Upper lobe of right lung (tissue), 1 donor: ENCODE data around the gene PCNX2. TPM values are rescaled to one million over a fixed set of nuclear protein-coding genes. Genes with fewer than 3 reads are reported as not detected.

ENCODE experiments used
- ATAC-seq: fragments of 200-7000 bp; cut with Tn5 transposase; one replicate; pipeline ENCODE4 v1.9.1; 2020; ENCODE audit warnings: mild to moderate bottlenecking, moderate library complexity
- DNase-seq: peaks from one replicate; pipeline ENCODE4 v3.0.0-alpha.2; 2020
- H3K27ac ChIP-seq: fragments of 200-600 bp; one replicate; pipeline ENCODE4 v1.8.0; 2022
- H3K27me3 ChIP-seq: fragments of 200-600 bp; one replicate; pipeline ENCODE4 v1.8.0; 2022; ENCODE audit warnings: mild to moderate bottlenecking
- H3K36me3 ChIP-seq: fragments of 200-600 bp; one replicate; pipeline ENCODE4 v1.8.0; 2022
- H3K4me1 ChIP-seq: fragments of 200-600 bp; one replicate; pipeline ENCODE4 v1.8.0; 2022
- H3K4me3 ChIP-seq: fragments of 200-600 bp; one replicate; pipeline ENCODE4 v1.8.0; 2022; ENCODE audit warnings: mild to moderate bottlenecking
- H3K9me3 ChIP-seq: fragments of 200-600 bp; one replicate; pipeline ENCODE4 v1.8.0; 2022
- intact Hi-C: fragments of 100-400 bp; cut with DNase I; formaldehyde crosslinking; loops from one replicate; pipeline ENCODE4 v1.11.0; 2022
- total RNA-seq: library from RNA; stranded (reverse); fragmentation: NEBNext Ultra II Directional; extraction: Animal tissue kit (Norgen Biotek cat#: 25700); gene quantifications from one replicate; pipeline ENCODE4 v1.2.1, GENCODE V29; 2021
- TF ChIP-seq, protein P1 (sequence below): fragments of 200-600 bp; IDR thresholded peaks from one replicate; pipeline ENCODE4 v1.8.0; 2022; ENCODE audit warnings: antibody characterized with exemption
- donor health status: DM: no; HTN: yes; CAD: no; lungs with severe emphysema.

The PCNX2 gene
- total RNA-seq, 1 donor from 2014 or later = 6.8 TPM

DNA sequence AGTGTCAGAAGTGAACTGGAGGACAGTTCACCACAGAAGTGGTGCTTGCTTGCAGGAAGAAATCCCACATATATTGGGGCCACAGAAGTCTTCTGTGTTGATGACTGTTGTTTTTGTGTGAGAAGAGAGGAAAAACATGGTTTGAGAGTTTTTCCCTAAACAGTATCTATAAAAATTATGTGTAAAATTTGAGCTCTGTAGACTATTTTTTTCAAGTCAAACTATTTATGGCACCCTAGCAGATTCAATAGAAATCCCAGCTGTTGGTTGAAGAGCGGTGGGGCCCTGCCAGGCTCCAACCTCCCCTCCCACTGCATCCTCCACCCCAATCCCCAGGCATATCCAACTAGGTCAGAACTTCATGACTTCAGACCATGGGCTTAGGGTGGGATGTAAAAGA is 283.5 kb downstream of the PCNX2 start:
- no peaks in the 10 kb centered on the region for H3K4me1 ChIP-seq
- DNase-seq (no peak), ATAC-seq (no peak)
- H3K36me3 ChIP-seq = no peaks in the 10 kb centered on the region
- H3K4me3 ChIP-seq = no peak overlapping the region
- no peaks in the 10 kb centered on the region for H3K27me3 ChIP-seq
- TF ChIP-seq, protein P1, sequence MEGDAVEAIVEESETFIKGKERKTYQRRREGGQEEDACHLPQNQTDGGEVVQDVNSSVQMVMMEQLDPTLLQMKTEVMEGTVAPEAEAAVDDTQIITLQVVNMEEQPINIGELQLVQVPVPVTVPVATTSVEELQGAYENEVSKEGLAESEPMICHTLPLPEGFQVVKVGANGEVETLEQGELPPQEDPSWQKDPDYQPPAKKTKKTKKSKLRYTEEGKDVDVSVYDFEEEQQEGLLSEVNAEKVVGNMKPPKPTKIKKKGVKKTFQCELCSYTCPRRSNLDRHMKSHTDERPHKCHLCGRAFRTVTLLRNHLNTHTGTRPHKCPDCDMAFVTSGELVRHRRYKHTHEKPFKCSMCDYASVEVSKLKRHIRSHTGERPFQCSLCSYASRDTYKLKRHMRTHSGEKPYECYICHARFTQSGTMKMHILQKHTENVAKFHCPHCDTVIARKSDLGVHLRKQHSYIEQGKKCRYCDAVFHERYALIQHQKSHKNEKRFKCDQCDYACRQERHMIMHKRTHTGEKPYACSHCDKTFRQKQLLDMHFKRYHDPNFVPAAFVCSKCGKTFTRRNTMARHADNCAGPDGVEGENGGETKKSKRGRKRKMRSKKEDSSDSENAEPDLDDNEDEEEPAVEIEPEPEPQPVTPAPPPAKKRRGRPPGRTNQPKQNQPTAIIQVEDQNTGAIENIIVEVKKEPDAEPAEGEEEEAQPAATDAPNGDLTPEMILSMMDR = no peak
- no peaks in the 10 kb centered on the region for H3K9me3 ChIP-seq
- intact Hi-C loops = no loop called here
- H3K27ac ChIP-seq = no peak overlapping the region

DNA sequence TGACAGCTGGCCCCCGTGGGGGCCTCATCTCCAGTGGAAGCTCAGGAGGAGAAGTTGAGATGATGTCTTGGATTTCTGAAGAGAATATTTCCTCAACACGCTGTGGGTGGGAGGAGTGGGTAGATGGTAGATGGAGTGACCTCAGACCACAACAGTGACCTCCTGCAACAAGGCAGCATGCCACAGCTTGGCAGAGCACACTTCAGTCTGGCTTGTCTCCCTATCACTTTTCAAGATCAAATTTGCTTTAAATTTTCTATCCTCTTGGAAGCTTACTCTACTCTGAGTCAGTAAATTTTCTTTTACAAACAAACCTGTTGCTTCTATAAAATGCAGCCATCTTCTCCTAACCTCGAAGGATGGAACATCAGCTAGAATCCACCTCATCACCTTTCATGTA is 285.4 kb downstream of the PCNX2 start:
- DNase-seq (no peak), ATAC-seq (peak; percentile 36)
- Histone ChIP-seq H3K4me3 (no peak overlapping the region), H3K36me3 (no peaks in the 10 kb centered on the region), H3K27ac (no peak overlapping the region), H3K4me1 (no peaks in the 10 kb centered on the region), H3K9me3 (no peaks in the 10 kb centered on the region), H3K27me3 (no peaks in the 10 kb centered on the region)
- intact Hi-C loops = no loop called here
- TF ChIP-seq, protein P1 = no peak

DNA sequence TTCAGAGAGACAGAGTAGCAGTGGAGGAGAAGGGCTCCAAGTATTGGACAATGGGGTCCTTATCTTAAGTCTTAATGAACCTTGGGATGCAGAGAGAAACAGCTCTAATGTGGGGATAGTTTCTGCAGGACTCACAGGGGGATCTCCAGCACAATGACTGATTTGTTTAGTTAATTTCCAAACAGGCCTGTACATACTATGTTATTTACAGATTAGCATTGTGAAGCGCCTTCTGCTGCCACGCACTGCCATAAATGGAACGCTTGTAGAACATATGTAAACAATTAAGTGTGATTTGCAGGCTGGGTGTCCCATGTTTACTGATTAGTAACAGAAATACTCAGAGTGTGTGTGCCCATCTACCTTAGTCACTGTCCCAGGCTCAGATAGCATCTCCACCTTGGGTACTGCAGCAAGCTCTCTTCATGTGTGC is 289.0 kb downstream of the PCNX2 start:
- no peaks in the 10 kb centered on the region for H3K27me3 ChIP-seq
- no peaks in the 10 kb centered on the region for H3K36me3 ChIP-seq
- ATAC-seq (no peak), DNase-seq (no peak)
- TF ChIP-seq, protein P1 = no peak
- no peaks in the 10 kb centered on the region for H3K9me3 ChIP-seq
- H3K27ac ChIP-seq = no peak overlapping the region
- intact Hi-C loops = no loop called here
- no peaks in the 10 kb centered on the region for H3K4me1 ChIP-seq
- no peak overlapping the region for H3K4me3 ChIP-seq

DNA sequence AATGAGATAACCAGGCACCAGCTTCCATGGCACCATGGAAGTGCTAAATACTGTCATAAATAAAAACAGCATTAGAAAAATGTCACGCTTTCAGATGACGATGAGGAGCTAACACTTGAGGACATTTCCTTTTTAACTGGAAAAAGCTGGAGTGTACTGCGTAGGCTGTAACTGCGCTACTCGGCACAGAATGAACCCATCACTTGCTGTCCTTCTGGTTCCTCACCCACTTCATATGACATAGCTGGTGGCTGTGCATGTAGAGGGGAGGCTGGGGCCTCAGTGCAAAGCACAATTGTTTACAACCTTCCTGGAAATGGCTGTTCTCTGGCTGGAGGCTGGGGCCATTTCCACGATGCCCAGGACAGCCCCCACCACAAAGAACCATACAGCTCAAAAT is 289.4 kb downstream of the PCNX2 start:
- Histone ChIP-seq H3K4me1 (no peaks in the 10 kb centered on the region), H3K27ac (no peak overlapping the region), H3K27me3 (no peaks in the 10 kb centered on the region), H3K36me3 (no peaks in the 10 kb centered on the region), H3K4me3 (no peak overlapping the region), H3K9me3 (no peaks in the 10 kb centered on the region)
- intact Hi-C loops = no loop called here
- no peak for DNase-seq
- no peak for ATAC-seq
- TF ChIP-seq, protein P1 = no peak

DNA sequence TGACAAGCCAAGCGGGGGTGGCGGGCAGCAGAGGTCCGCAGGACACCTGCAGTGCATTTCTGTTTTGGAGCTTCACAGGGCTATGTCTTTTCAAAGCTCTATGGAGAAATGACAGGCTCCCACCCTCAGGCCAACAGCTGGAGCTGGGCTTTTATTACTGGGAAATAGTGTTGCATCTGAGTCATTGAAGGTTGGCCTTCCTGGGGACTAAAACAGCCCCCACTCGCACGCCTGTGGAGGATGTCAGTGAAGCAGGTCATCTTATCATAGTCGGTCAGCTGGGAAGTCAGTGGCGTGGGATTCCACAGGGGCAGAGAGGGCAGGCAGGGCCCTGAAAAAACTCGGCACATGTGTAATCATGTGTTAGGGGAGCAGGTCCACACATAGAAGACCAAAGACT is 289.8 kb downstream of the PCNX2 start:
- Histone ChIP-seq H3K36me3 (no peaks in the 10 kb centered on the region), H3K4me1 (no peaks in the 10 kb centered on the region), H3K27ac (no peak overlapping the region), H3K9me3 (no peaks in the 10 kb centered on the region), H3K4me3 (no peak overlapping the region), H3K27me3 (no peaks in the 10 kb centered on the region)
- intact Hi-C loops = no loop called here
- TF ChIP-seq, protein P1 = no peak
- DNase-seq = no peak
- no peak for ATAC-seq

DNA sequence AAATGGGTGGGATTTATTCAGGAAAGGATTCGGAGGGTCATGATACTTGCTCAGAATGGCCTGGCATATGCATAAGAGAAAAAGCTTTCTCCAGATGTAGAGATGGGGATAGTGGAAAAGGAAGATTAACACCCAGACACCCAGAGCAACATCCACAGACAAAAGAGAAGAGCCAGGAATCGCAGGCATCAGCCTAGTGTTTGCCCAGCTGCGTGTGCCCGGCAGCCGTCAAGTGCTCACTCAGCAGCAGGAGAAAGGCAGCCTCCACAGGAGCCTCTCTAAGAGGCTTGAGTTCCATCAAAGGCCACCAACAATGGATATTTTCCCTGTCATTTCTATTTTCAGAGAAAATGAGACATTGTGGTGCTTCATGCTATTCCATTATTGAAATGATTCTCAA is 290.4 kb downstream of the PCNX2 start:
- no peaks in the 10 kb centered on the region for H3K4me1 ChIP-seq
- H3K27me3 ChIP-seq = no peaks in the 10 kb centered on the region
- no peak for DNase-seq
- H3K9me3 ChIP-seq = no peaks in the 10 kb centered on the region
- H3K4me3 ChIP-seq = no peak overlapping the region
- no peak for ATAC-seq
- H3K36me3 ChIP-seq = no peaks in the 10 kb centered on the region
- intact Hi-C loops = no loop called here
- TF ChIP-seq, protein P1 = no peak
- H3K27ac ChIP-seq = no peak overlapping the region
